Activated naive CD8-positive, alpha-beta T cell treated with anti-CD3 and anti-CD28 coated beads for 36 hours (primary cell): Measurements from ENCODE around the gene INHA. TPM values are rescaled to one million over a fixed set of nuclear protein-coding genes. Genes with fewer than 3 reads are reported as not detected.

Experiments
- DNase-seq: peaks from one replicate; pipeline ENCODE4 v3.0.0; 2021
- H3K27ac Mint-ChIP-seq: one replicate; pipeline ENCODE4 v1.8.0; 2022; ENCODE audit warnings: mild to moderate bottlenecking, moderate library complexity, mixed read lengths
- H3K27me3 Mint-ChIP-seq: one replicate; pipeline ENCODE4 v1.8.0; 2022; ENCODE audit warnings: mild to moderate bottlenecking, mixed read lengths
- H3K36me3 Mint-ChIP-seq: one replicate; pipeline ENCODE4 v1.8.0; 2021; ENCODE audit warnings: mild to moderate bottlenecking, mixed read lengths
- H3K4me1 Mint-ChIP-seq: one replicate; pipeline ENCODE4 v1.8.0; 2021; ENCODE audit warnings: mixed read lengths
- H3K4me3 Mint-ChIP-seq: one replicate; pipeline ENCODE4 v1.8.0; 2022; ENCODE audit warnings: mild to moderate bottlenecking, moderate library complexity, mixed read lengths
- H3K9me3 Mint-ChIP-seq: one replicate; pipeline ENCODE4 v1.8.0; 2022; ENCODE audit warnings: mixed read lengths
- total RNA-seq, 2 experiments: library from RNA; stranded (reverse); gene quantifications; one replicate each; pipeline ENCODE4 v1.2.3, GENCODE V29; 2021

The INHA gene, protein sequence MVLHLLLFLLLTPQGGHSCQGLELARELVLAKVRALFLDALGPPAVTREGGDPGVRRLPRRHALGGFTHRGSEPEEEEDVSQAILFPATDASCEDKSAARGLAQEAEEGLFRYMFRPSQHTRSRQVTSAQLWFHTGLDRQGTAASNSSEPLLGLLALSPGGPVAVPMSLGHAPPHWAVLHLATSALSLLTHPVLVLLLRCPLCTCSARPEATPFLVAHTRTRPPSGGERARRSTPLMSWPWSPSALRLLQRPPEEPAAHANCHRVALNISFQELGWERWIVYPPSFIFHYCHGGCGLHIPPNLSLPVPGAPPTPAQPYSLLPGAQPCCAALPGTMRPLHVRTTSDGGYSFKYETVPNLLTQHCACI
- not detected for total RNA-seq

- no peaks in the 10 kb centered on the region for H3K9me3 Mint-ChIP-seq
- H3K4me1 Mint-ChIP-seq, result no peaks in the 10 kb centered on the region
- peaks cover 49% of the 10 kb centered on the region for H3K27me3 Mint-ChIP-seq
- DNase-seq, result no peak
- H3K27ac Mint-ChIP-seq, result no peak within 1 kb of the TSS
- no peaks in the 10 kb centered on the region for H3K36me3 Mint-ChIP-seq
- no peak within 1 kb of the TSS for H3K4me3 Mint-ChIP-seq
Observed at GRCh38 chr2:219572237-219573001, at the start of gene INHA. TSS of gene INHA (plus strand) at chr2:219572310. CDS start at chr2:219572375, 65 bp downstream.

DNA sequence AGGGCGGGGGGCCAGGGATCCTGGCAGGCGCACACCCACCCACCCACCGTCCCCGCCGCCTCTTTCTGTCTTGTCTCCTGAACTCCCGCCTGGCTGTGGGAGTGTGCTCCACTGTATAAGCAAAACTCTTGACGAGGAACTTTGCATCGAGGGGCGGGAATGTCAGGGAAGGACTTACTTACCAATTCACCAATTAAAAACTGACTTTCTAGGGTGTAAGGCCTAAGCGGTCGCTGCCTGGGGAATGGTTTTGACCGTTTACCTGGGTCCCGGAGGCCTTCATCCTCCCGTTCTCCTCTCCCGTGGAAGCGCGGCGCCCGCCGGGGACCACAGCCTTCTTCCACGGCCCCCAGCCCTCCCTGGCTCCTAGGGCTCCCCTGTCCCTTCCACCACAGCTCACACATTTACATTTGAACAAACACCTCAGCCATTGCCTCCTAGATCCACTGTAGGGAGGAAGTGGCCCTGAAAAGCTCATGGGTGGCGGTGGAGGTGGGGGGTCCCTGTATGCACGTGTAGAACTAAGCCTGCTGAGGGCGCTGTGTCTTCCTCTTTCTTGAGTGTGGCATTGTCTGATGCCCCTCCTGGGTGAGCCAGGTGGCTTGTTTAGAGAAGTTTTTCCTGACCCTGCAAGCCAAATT lies 49.0 kb upstream of the INHA start:
- no peaks in the 10 kb centered on the region for H3K36me3 Mint-ChIP-seq
- no peak for DNase-seq
- no peaks in the 10 kb centered on the region for H3K9me3 Mint-ChIP-seq
- peaks cover 81% of the 10 kb centered on the region for H3K27me3 Mint-ChIP-seq
- H3K4me1 Mint-ChIP-seq, result peaks cover 7% of the 10 kb centered on the region
- no peak overlapping the region for H3K4me3 Mint-ChIP-seq
- no peak overlapping the region for H3K27ac Mint-ChIP-seq

DNA sequence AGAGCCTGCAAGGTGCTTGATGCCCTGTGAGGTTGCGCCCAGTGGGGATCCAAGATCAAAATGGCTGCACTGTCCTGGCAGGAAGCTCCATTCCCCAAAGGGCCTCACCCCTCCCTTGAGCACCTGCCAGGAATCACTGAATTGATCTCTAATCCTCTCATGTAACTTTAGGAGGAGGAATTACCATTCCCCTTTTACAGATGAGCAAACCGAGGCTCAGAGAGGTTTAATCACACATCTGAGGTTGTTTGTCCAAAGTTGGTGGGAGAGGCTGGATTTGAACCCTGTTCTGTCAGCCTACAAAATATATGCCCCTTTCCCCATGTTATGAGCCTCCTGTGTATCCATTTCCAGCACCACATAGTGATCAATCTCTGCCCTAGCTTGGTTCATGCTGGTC lies 47.3 kb upstream of the INHA start:
- H3K27ac Mint-ChIP-seq, result no peak overlapping the region
- no peaks in the 10 kb centered on the region for H3K9me3 Mint-ChIP-seq
- DNase-seq, result no peak
- H3K27me3 Mint-ChIP-seq, result peaks cover 84% of the 10 kb centered on the region
- peaks cover 7% of the 10 kb centered on the region for H3K4me1 Mint-ChIP-seq
- no peaks in the 10 kb centered on the region for H3K36me3 Mint-ChIP-seq
- H3K4me3 Mint-ChIP-seq, result no peak overlapping the region

GRCh38 chr2:219525533-219526232 lies 46.4 kb upstream of the INHA start:
- H3K36me3 Mint-ChIP-seq, result no peaks in the 10 kb centered on the region
- H3K27ac Mint-ChIP-seq, result no peak overlapping the region
- no peaks in the 10 kb centered on the region for H3K9me3 Mint-ChIP-seq

GRCh38 chr2:219526320-219527075 lies 45.6 kb upstream of the INHA start:
- Mint-ChIP-seq H3K9me3 (no peaks in the 10 kb centered on the region), H3K4me3 (no peak overlapping the region), H3K36me3 (no peaks in the 10 kb centered on the region), H3K4me1 (peaks cover 5% of the 10 kb centered on the region), H3K27me3 (peaks cover 86% of the 10 kb centered on the region), H3K27ac (no peak overlapping the region)
- no peak for DNase-seq

More at GRCh38 chr2:219525533-219526232, 46.4 kb upstream of the INHA start:
- Mint-ChIP-seq H3K4me3 (no peak overlapping the region), H3K27me3 (peaks cover 85% of the 10 kb centered on the region), H3K4me1 (peaks cover 7% of the 10 kb centered on the region)
- no peak for DNase-seq

- Mint-ChIP-seq H3K9me3 (no peaks in the 10 kb centered on the region), H3K27ac (no peak overlapping the region), H3K36me3 (no peaks in the 10 kb centered on the region), H3K27me3 (peaks cover 85% of the 10 kb centered on the region), H3K4me1 (peaks cover 1% of the 10 kb centered on the region), H3K4me3 (no peak overlapping the region)
- no peak for DNase-seq
Observed at GRCh38 chr2:219527076-219527394, 45.1 kb upstream of the INHA start.

DNA sequence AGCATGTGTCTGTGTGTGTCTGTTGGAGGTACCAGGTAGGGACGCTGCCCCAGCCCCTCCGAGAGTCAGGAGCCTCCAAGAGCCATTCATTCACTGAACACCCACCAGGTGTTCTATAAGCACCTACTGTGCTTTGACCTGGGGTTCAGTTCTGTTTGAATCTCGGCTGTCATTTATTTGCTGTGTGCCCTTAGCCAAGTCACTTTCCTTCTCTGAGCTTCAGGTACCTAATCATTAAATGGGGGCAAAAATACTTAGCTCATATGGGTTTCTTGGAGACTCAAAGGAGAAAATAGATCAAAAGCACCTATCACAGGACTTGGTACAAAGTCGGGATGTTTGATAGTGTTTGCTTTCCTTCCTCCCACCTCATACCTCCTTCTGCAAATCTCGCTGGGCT lies 44.6 kb upstream of the INHA start:
- no peak for DNase-seq
- H3K27me3 Mint-ChIP-seq, result peaks cover 82% of the 10 kb centered on the region
- H3K36me3 Mint-ChIP-seq, result no peaks in the 10 kb centered on the region
- H3K4me1 Mint-ChIP-seq, result no peaks in the 10 kb centered on the region
- H3K27ac Mint-ChIP-seq, result no peak overlapping the region
- H3K4me3 Mint-ChIP-seq, result no peak overlapping the region
- no peaks in the 10 kb centered on the region for H3K9me3 Mint-ChIP-seq

DNA sequence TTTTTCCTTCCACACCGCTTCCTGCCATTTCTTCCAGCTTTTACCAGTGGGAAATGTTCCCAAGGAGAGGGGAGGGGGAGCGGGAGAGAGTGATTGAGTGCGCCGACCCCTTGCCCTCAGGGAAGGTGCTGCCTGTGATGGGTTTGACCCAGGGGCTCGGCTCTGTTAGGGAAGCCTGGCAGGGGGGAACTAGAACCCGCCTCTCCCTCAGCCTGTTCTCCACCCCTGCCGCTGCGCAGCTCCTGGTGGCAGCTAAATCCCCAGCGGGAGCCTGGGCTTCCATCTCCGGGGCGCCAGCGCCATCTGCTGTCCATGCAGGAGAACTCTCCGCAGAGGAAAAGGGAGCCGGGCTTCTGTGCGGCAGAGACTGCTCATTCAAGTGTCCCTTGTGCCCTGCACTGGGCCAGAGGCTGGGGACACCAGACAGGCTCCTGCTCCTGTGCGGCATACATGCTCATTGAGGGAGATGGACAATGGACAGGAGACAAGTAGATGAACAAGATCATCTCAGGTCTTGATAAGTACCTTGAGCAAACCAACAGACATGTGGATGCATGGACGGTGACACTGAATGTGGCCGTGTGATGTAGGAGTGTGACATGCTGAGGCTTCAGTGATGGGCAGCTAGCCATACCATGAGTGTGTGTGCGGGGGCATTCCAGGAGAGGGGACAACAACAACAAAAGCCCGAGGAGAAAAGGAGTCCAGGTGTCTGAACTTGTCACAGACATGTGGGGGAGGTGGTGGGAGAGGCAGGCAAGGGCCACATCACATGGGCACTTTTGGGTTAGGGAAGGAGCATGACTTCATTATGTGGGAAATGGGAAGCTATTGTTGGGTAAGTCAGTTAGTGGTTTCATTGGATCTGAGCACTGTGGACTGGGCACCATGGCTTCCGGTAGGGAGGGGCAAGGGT lies 41.8 kb upstream of the INHA start:
- no peaks in the 10 kb centered on the region for H3K36me3 Mint-ChIP-seq
- H3K27me3 Mint-ChIP-seq, result peaks cover 59% of the 10 kb centered on the region
- H3K9me3 Mint-ChIP-seq, result no peaks in the 10 kb centered on the region
- no peaks in the 10 kb centered on the region for H3K4me1 Mint-ChIP-seq
- H3K4me3 Mint-ChIP-seq, result no peak overlapping the region
- peak; percentile 87 for DNase-seq
- no peak overlapping the region for H3K27ac Mint-ChIP-seq

DNA sequence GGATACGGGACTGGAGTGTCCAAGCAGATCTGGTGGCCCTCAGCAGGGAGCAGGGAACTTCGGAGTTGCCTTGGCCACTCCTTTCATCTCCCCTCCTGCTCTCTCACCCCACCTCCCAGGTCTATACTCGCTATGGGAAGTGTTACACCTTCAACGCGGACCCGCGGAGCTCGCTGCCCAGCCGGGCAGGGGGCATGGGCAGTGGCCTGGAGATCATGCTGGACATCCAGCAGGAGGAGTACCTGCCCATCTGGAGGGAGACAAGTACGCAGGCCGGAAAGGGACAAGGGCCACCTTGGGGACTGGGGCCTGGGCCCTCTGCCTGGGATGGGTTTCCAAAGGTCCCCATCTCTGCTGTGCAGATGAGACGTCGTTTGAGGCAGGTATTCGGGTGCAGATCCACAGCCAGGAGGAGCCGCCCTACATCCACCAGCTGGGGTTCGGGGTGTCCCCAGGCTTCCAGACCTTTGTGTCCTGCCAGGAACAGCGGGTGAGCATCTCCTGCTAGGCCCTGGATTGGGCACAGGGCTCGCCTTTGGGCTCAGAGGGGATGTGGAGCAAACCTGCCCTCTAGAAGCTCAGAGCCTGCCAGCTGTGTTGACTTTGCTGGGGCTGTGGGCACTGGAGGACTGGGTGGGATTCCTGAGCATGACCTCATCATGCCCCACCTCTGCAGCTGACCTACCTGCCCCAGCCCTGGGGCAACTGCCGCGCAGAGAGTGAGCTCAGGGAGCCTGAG lies 40.3 kb upstream of the INHA start:
- no peak for DNase-seq
- Mint-ChIP-seq H3K36me3 (no peaks in the 10 kb centered on the region), H3K27me3 (peaks cover 47% of the 10 kb centered on the region), H3K4me3 (no peak overlapping the region), H3K27ac (no peak overlapping the region), H3K4me1 (no peaks in the 10 kb centered on the region), H3K9me3 (no peaks in the 10 kb centered on the region)

DNA sequence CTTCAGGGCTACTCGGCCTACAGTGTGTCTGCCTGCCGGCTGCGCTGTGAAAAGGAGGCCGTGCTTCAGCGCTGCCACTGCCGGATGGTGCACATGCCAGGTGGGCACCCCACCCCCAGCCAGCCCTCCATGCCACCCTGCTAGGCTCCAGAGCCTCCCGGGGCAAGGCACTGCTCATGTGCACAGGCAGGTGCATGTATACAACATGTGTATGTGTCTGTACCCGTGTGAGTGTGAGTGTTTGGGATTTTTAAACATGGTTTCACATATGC lies 39.8 kb upstream of the INHA start:
- no peak overlapping the region for H3K4me3 Mint-ChIP-seq
- H3K27ac Mint-ChIP-seq, result no peak overlapping the region

DNA sequence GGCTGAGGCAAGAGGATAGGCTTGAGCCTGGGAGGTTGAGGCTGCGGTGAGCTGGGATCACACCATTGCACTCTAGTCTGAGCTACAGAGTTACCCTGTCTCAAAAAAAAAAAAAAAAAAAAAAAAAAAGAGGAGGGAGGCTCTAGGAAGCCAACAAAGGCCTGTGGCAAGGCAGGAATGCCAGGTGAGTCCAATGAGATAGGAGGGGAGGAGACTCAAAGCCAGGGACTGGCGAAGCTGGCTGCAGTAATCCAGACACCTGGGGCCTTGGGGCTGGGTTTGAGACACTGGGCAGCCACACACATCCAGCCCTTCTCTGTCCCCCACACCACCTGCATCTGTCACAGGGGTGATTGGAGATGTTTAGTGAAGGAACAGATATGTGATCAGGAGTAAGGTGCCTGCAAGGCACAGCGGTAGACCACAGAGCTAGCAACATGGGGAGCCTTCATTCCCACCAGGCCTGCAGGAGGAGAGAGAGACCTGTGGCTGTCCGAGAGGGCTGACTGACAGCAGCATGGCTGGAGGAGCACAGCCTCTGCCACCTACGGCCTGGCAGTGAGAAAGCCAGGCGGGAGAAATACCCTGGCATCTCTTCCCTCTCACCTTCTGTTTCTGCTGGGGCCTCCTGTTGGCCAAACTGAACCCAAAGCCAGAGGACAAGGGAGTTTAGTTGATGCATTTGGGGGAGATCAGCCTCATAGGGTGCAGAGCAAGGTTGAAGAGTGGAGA lies 38.0 kb upstream of the INHA start:
- Mint-ChIP-seq H3K27ac (no peak overlapping the region), H3K4me3 (no peak overlapping the region)

More for the DNA sequence above, 39.8 kb upstream of the INHA start:
- H3K9me3 Mint-ChIP-seq, result no peaks in the 10 kb centered on the region
- H3K27me3 Mint-ChIP-seq, result peaks cover 43% of the 10 kb centered on the region
- H3K36me3 Mint-ChIP-seq, result no peaks in the 10 kb centered on the region
- no peak for DNase-seq
- H3K4me1 Mint-ChIP-seq, result no peaks in the 10 kb centered on the region

GRCh38 chr2:219536425-219536824 lies 35.7 kb upstream of the INHA start:
- Mint-ChIP-seq H3K27ac (no peak overlapping the region), H3K27me3 (peaks cover 4% of the 10 kb centered on the region), H3K36me3 (peaks cover 12% of the 10 kb centered on the region), H3K4me1 (peaks cover 4% of the 10 kb centered on the region), H3K4me3 (no peak overlapping the region), H3K9me3 (no peaks in the 10 kb centered on the region)
- DNase-seq, result no peak

More for the DNA sequence above, 38.0 kb upstream of the INHA start:
- H3K4me1 Mint-ChIP-seq, result no peaks in the 10 kb centered on the region
- H3K9me3 Mint-ChIP-seq, result no peaks in the 10 kb centered on the region
- DNase-seq, result no peak
- peaks cover 28% of the 10 kb centered on the region for H3K27me3 Mint-ChIP-seq
- H3K36me3 Mint-ChIP-seq, result peaks cover 4% of the 10 kb centered on the region

GRCh38 chr2:219536967-219537366 lies 35.1 kb upstream of the INHA start:
- Mint-ChIP-seq H3K27ac (no peak overlapping the region), H3K4me3 (no peak overlapping the region), H3K4me1 (peaks cover 7% of the 10 kb centered on the region), H3K27me3 (no peaks in the 10 kb centered on the region), H3K9me3 (no peaks in the 10 kb centered on the region), H3K36me3 (peaks cover 13% of the 10 kb centered on the region)
- DNase-seq, result no peak
